ENCODE results near the gene RNU6-9. TPM values are rescaled to one million over a fixed set of nuclear protein-coding genes. Genes with fewer than 3 reads are reported as not detected.

RNU6-9 gene
- total RNA-seq, 4 donors from 2014 or later, result not detected

DNA sequence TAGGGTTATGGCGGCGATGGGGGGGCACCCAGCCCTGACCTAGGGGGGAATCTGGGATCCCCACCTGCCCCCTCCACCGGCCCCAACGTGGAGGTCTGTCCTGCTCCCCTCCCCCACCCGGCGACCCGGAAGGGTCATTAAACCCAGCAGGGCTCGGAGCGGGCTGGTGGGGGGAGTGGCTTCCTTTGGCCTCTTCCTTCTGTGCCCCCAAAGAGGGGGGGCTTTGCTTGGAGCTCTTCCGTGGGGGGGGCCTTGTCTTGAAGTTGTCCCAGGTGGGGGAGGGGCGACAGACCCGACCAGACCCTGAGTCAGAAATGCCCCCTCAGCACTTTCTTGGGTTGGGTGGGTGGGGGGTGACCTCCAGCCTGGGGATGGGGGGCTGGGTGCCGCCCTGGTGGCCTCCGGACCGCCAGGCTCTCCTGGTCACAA is 34.1 kb downstream of the RNU6-9 start:
- intact Hi-C loops (cut with DNase I; ENCODE audit: low total_unique reads), result loop anchor here (10.0 kb wide), 2 partner anchors 163 to 177 kb away; partner anchors contain the start of gene GPX4

GRCh38 chr19:927780-928401 is 34.6 kb downstream of the RNU6-9 start:
- Histone ChIP-seq H3K27me3 (no peaks in the 10 kb centered on the region), H3K36me3 (no peaks in the 10 kb centered on the region), H3K4me3 (no peak overlapping the region), H3K27ac (peak overlapping the region; percentile 79 to 80), H3K4me1 (peaks cover 0 to 11% of the 10 kb centered on the region in 2 donors), H3K9me3 (no peaks in the 10 kb centered on the region)
- intact Hi-C loops (cut with DNase I; ENCODE audit: low total_unique reads), result loop anchor here (10.0 kb wide), 2 partner anchors 163 to 177 kb away; partner anchors contain the start of gene GPX4
- TF ChIP-seq POLR2A (IDR thresholded peaks at IDR 0.05), result no peak
- TF ChIP-seq, protein P1, sequence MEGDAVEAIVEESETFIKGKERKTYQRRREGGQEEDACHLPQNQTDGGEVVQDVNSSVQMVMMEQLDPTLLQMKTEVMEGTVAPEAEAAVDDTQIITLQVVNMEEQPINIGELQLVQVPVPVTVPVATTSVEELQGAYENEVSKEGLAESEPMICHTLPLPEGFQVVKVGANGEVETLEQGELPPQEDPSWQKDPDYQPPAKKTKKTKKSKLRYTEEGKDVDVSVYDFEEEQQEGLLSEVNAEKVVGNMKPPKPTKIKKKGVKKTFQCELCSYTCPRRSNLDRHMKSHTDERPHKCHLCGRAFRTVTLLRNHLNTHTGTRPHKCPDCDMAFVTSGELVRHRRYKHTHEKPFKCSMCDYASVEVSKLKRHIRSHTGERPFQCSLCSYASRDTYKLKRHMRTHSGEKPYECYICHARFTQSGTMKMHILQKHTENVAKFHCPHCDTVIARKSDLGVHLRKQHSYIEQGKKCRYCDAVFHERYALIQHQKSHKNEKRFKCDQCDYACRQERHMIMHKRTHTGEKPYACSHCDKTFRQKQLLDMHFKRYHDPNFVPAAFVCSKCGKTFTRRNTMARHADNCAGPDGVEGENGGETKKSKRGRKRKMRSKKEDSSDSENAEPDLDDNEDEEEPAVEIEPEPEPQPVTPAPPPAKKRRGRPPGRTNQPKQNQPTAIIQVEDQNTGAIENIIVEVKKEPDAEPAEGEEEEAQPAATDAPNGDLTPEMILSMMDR (IDR thresholded peaks at IDR 0.05), result no peak
- DNase-seq, result peak in 1 of 2 donors; percentile 15

More for the DNA sequence above, 34.1 kb downstream of the RNU6-9 start:
- Histone ChIP-seq H3K36me3 (no peaks in the 10 kb centered on the region), H3K27ac (peak overlapping the region; percentile 79 to 80), H3K27me3 (no peaks in the 10 kb centered on the region), H3K4me1 (peaks cover 0 to 6% of the 10 kb centered on the region in 2 donors), H3K4me3 (peak overlapping the region; percentile 53 to 74), H3K9me3 (no peaks in the 10 kb centered on the region)
- TF ChIP-seq POLR2A (IDR thresholded peaks at IDR 0.05), result no peak
- TF ChIP-seq, protein P1 (IDR thresholded peaks at IDR 0.05), result no peak
- DNase-seq, result no peak

GRCh38 chr19:928471-929202 is 35.4 kb downstream of the RNU6-9 start:
- no peak overlapping the region for H3K27ac ChIP-seq
- intact Hi-C loops (cut with DNase I; ENCODE audit: low total_unique reads), result loop anchor here (10.0 kb wide), 2 partner anchors 164 to 176 kb away; partner anchors contain the start of gene GPX4
- H3K36me3 ChIP-seq, result no peaks in the 10 kb centered on the region
- no peaks in the 10 kb centered on the region for H3K9me3 ChIP-seq
- peaks cover 0 to 19% of the 10 kb centered on the region in 2 donors for H3K4me1 ChIP-seq
- TF ChIP-seq, protein P1 (IDR thresholded peaks at IDR 0.05), result no peak
- no peak for TF ChIP-seq POLR2A (IDR thresholded peaks at IDR 0.05)
- DNase-seq, result peak in 1 of 2 donors; percentile 22
- no peaks in the 10 kb centered on the region for H3K27me3 ChIP-seq
- H3K4me3 ChIP-seq, result no peak overlapping the region

DNA sequence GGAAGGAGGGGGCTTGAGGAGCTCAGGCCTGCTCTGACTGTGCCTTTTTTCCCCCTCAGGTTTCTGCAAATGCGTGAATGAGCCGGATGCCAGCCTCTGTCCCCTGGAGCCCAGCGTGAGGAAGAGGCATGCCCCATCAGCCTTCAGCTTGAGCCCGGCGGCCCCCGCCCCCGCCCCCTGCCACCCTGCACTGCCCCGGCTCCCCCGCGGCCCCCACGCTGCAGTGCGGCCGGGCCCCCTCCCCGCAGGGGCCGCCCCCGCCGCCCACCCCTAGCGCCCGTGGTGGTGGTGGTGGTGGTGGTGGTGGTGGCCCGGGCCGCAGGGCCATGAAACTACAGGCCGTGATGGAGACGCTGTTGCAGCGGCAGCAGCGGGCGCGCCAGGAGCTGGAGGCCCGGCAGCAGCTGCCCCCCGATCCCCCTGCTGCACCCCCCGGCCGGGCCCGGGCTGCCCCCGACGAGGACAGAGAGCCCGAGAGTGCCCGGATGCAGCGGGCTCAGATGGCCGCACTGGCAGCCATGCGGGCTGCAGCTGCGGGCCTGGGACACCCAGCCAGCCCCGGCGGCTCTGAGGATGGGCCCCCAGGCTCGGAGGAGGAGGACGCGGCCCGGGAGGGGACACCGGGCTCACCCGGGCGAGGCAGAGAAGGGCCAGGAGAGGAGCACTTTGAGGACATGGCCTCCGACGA is 36.1 kb downstream of the RNU6-9 start:
- Histone ChIP-seq H3K4me3 (no peak overlapping the region), H3K4me1 (peaks cover 0 to 26% of the 10 kb centered on the region in 2 donors), H3K36me3 (no peaks in the 10 kb centered on the region), H3K9me3 (no peaks in the 10 kb centered on the region), H3K27ac (no peak overlapping the region), H3K27me3 (no peaks in the 10 kb centered on the region)
- intact Hi-C loops (cut with DNase I; ENCODE audit: low total_unique reads), result loop anchor here (10.0 kb wide), 2 partner anchors 165 to 175 kb away; partner anchors contain the start of gene GPX4
- DNase-seq, result peak in 1 of 2 donors; percentile 13
- TF ChIP-seq, protein P1 (IDR thresholded peaks at IDR 0.05), result no peak
- TF ChIP-seq POLR2A (IDR thresholded peaks at IDR 0.05), result no peak

All from uterus (tissue), 4 donors.